Measurements from ENCODE around the gene RGS10. TPM values are rescaled to one million over a fixed set of nuclear protein-coding genes. Genes with fewer than 3 reads are reported as not detected.

Gene RGS10
- total RNA-seq, 1 experiment from 2014 or later, result 22.6 TPM

DNA sequence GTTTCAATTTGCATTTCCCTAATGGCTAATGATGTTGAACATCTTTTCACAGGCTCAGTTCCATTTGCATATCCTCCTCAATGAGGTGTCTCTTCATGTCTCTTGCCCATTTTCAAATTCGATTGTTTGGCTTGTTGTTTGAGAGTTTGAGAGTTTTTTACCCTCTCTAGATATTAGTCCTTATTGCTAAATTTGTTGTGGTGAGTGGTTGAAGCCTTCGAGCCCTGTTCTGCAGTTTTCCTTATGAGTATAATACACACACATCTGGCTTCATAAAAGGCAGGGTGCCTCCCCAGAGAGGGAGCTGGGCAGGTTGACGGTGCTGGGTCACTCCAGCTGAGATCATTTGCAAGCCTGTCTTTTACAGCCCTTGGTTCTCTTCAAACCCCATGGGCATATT is 65.1 kb downstream of the RGS10 start:
- ATAC-seq (no peak), DNase-seq (ENCODE audit: low spot score) (no peak)
- Mint-ChIP-seq H3K36me3 (no peaks in the 10 kb centered on the region), H3K27me3 (ENCODE audit: low read depth) (peaks cover 90% of the 10 kb centered on the region), H3K9me3 (peaks cover 7% of the 10 kb centered on the region), H3K27ac (no peak overlapping the region), H3K4me3 (no peak overlapping the region), H3K4me1 (peaks cover 19% of the 10 kb centered on the region)
- ChIA-PET CTCF (interaction anchor here (1.7 to 4.4 kb wide), 2 partner anchors 13 to 32 kb away, joined by 6 to 24 read pairs; no protein-coding TSS in a partner anchor), POLR2A (no interaction called here)
- TF ChIP-seq JUN (CRISPR knock-in tag; IDR thresholded peaks at IDR 0.05) (no peak), NR3C1 (CRISPR knock-in tag; conservative IDR thresholded peaks at IDR 0.05; ENCODE audit: low read depth) (no peak), RORB (CRISPR knock-in tag; IDR thresholded peaks at IDR 0.05) (no peak), HMGA2 (CRISPR knock-in tag; IDR thresholded peaks at IDR 0.05) (no peak), CREB1 (CRISPR knock-in tag; IDR thresholded peaks at IDR 0.05) (no peak), TEAD4 (CRISPR knock-in tag; IDR thresholded peaks at IDR 0.05) (no peak), GRHL2 (CRISPR knock-in tag; IDR thresholded peaks at IDR 0.05; ENCODE audit: insufficient replicate concordance, severe bottlenecking) (no peak), HMGXB4 (CRISPR knock-in tag; IDR thresholded peaks at IDR 0.05) (no peak), FOXK1 (CRISPR knock-in tag; IDR thresholded peaks at IDR 0.05) (no peak), ZNF138 (CRISPR knock-in tag; conservative IDR thresholded peaks at IDR 0.05) (no peak)

DNA sequence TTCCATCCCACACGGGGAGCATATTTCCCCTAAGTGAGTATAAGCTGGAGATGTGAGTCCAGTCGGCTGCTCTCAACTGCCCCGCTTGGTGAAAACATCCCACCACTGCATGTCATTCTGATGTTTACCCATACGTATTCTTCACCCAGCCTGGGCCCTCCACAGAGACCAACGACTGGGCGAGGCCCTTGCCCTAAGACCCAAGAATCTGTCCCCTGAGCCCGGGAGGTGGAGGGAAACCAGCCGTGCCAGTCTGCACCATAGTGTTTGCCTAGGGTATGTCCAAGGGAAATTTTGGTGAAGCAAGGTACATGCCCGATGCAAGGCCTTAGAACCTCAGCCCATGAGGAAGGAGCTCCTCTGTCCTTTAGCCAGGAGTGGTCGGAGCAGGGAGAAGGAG is 67.9 kb downstream of the RGS10 start:
- H3K36me3 Mint-ChIP-seq, result no peaks in the 10 kb centered on the region
- CTCF ChIA-PET, result no interaction called here
- H3K27ac Mint-ChIP-seq, result no peak overlapping the region
- H3K9me3 Mint-ChIP-seq, result peaks cover 7% of the 10 kb centered on the region
- H3K4me1 Mint-ChIP-seq, result peaks cover 17% of the 10 kb centered on the region
- TF ChIP-seq, protein P1, sequence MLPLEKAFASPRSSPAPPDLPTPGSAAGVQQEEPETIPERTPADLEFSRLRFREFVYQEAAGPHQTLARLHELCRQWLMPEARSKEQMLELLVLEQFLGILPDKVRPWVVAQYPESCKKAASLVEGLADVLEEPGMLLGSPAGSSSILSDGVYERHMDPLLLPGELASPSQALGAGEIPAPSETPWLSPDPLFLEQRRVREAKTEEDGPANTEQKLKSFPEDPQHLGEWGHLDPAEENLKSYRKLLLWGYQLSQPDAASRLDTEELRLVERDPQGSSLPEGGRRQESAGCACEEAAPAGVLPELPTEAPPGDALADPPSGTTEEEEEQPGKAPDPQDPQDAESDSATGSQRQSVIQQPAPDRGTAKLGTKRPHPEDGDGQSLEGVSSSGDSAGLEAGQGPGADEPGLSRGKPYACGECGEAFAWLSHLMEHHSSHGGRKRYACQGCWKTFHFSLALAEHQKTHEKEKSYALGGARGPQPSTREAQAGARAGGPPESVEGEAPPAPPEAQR (CRISPR knock-in tag; IDR thresholded peaks at IDR 0.05), result no peak
- TF ChIP-seq EMX1 (CRISPR knock-in tag; IDR thresholded peaks at IDR 0.05), result no peak
- no peak for TF ChIP-seq SMAD4 (CRISPR knock-in tag; IDR thresholded peaks at IDR 0.05)
- no peak for TF ChIP-seq GTF2I (CRISPR knock-in tag; conservative IDR thresholded peaks at IDR 0.05)
- TF ChIP-seq SP1 (CRISPR knock-in tag; conservative IDR thresholded peaks at IDR 0.05), result no peak
- TF ChIP-seq TP53 (CRISPR knock-in tag; IDR thresholded peaks at IDR 0.05), result no peak
- TF ChIP-seq GABPB1 (CRISPR knock-in tag; IDR thresholded peaks at IDR 0.05), result no peak
- TF ChIP-seq ATF3 (CRISPR knock-in tag; conservative IDR thresholded peaks at IDR 0.05), result no peak
- TF ChIP-seq MLX (CRISPR knock-in tag; IDR thresholded peaks at IDR 0.05), result no peak
- TF ChIP-seq ZNF671 (CRISPR knock-in tag; IDR thresholded peaks at IDR 0.05), result no peak
- TF ChIP-seq, protein P2, sequence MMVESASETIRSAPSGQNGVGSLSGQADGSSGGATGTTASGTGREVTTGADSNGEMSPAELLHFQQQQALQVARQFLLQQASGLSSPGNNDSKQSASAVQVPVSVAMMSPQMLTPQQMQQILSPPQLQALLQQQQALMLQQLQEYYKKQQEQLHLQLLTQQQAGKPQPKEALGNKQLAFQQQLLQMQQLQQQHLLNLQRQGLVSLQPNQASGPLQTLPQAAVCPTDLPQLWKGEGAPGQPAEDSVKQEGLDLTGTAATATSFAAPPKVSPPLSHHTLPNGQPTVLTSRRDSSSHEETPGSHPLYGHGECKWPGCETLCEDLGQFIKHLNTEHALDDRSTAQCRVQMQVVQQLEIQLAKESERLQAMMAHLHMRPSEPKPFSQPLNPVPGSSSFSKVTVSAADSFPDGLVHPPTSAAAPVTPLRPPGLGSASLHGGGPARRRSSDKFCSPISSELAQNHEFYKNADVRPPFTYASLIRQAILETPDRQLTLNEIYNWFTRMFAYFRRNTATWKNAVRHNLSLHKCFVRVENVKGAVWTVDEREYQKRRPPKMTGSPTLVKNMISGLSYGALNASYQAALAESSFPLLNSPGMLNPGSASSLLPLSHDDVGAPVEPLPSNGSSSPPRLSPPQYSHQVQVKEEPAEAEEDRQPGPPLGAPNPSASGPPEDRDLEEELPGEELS (CRISPR knock-in tag; IDR thresholded peaks at IDR 0.05), result no peak
- TF ChIP-seq SOX15 (CRISPR knock-in tag; IDR thresholded peaks at IDR 0.05), result no peak
- no peak for TF ChIP-seq NFATC4 (CRISPR knock-in tag; IDR thresholded peaks at IDR 0.05)
- ATAC-seq, result no peak
- no peak overlapping the region for H3K4me3 Mint-ChIP-seq
- DNase-seq (ENCODE audit: low spot score), result no peak
- peaks cover 66% of the 10 kb centered on the region for H3K27me3 Mint-ChIP-seq (ENCODE audit: low read depth)
- POLR2A ChIA-PET, result no interaction called here

All from WTC11 (cell line).